Right lobe of liver (tissue), 4 donors: Measurements from ENCODE around the gene SPON1.

Source experiments
- POLR2A ChIP-seq: fragments of 450-650 bp; IDR thresholded peaks from one replicate; pipeline ENCODE4 v1.6.1; 2017; ENCODE audit warnings: antibody characterized with exemption, mild to moderate bottlenecking
- TF ChIP-seq, protein P1 (sequence below), 4 donors: fragments of 200-600 bp in 3 of 4; fragments of 450-650 bp in 1 of 4; IDR thresholded peaks; one replicate each; pipeline versions ENCODE4 v1.5.1 to v1.8.0; 2016 to 2022; ENCODE audit warnings: antibody characterized with exemption in 4 of 4, mild to moderate bottlenecking in 2 of 4
- donor health status: DM: no; HTN: no; CAD: no.
- donor health status: DM: no; HTN: no; CAD: no.
- donor health status: DM: no; HTN: yes; CAD: no.

DNA sequence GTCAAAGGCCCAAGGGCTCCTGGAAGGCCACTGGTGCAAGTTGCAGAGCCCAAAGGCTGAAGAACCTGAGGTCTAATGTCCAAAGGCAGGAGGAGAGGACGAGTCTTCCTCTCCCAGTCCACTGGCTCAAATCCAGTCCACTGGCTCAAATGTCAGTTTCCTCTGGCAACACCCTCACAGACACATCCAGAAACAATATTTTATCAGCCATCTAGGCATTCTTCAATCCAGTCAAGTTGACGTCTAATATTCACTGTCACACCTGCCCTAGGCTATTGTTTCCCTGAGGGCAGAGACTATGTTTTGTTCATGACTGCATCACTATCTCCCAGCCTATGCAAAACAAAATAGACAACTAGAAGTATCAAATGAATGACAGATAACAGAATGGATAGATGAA is 148.1 kb downstream of the SPON1 start:
- TF ChIP-seq, protein P1, sequence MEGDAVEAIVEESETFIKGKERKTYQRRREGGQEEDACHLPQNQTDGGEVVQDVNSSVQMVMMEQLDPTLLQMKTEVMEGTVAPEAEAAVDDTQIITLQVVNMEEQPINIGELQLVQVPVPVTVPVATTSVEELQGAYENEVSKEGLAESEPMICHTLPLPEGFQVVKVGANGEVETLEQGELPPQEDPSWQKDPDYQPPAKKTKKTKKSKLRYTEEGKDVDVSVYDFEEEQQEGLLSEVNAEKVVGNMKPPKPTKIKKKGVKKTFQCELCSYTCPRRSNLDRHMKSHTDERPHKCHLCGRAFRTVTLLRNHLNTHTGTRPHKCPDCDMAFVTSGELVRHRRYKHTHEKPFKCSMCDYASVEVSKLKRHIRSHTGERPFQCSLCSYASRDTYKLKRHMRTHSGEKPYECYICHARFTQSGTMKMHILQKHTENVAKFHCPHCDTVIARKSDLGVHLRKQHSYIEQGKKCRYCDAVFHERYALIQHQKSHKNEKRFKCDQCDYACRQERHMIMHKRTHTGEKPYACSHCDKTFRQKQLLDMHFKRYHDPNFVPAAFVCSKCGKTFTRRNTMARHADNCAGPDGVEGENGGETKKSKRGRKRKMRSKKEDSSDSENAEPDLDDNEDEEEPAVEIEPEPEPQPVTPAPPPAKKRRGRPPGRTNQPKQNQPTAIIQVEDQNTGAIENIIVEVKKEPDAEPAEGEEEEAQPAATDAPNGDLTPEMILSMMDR (IDR thresholded peaks at IDR 0.05): no peak
- TF ChIP-seq POLR2A: no peak
